GM21723 (cell line): ENCODE measurements around the gene ALOX5AP.

ENCODE experiments used
- ATAC-seq: cut with Tn5 transposase; IDR thresholded peaks from one replicate; pipeline ENCODE4 v1.9.1; 2021; ENCODE audit warnings: mild to moderate bottlenecking, moderate library complexity; ENCODE audit not compliant: unreplicated experiment

The ALOX5AP gene

GRCh38 chr13:30714629-30715371, 20.5 kb upstream of the ALOX5AP start:
- no peak for ATAC-seq

- ATAC-seq = no peak
These were observed 20.0 kb upstream of the ALOX5AP start for GRCh38 chr13:30715372-30715756.

- ATAC-seq = no peak
These were observed 19.5 kb upstream of the ALOX5AP start for GRCh38 chr13:30715837-30716236.

DNA sequence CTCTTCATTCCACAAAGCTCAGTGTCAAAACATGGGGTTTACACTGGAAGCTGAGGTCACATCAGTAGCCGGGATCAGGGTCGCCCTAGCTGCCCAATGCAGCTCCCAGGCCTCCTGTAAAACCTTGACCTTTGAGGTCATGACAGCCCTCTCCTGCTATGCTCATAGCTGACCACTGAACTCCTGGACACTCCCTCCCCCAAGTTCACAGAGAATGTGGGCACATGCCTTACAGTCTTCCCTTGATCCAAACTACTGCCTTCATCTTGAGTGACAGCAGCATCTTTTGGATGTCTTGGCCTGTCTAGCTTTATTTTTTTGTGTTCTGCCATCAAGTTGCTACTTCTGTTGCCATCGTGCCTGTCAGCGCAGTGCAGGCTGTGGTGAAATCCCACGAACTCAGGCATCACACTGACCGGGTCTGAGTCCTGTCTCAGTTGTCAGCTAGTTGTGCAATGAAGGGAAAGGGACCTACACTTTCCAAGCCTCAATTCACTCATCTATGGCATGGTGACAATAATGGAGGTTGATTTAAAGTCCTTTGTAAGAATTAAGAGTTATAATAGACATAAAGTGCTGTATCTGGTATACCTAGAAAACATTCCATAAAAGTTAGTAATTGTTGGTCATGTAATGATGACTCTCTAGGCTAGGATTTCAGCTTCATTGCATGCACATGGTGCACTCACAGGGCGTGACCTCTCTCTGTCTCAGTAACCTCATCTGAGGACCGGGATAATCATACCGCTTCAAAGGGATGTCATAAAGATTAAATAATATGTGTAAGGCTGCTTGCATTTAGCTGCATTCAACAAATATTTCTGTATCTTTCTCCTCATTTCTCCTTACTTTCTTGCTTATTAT, 16.4 kb upstream of the ALOX5AP start:
- ATAC-seq = no peak

DNA sequence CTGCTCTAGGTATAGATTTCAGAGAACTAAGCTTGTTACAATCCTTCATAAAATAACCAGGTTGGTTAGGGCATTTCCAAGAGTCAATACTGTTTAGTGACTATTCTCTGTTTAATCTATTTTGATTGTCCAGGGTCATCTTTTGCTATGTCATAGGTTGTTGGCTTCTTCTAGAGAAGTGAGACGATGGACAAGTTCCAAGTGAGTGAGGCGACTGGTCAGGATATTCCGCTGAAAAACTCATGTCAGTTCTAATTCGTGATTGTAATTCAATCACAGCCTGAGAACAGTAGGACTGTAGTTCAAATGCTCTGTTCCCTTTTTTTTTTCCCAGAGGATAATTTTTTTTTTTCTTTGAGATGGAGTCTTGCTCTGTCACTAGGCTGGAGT, 15.8 kb upstream of the ALOX5AP start:
- no peak for ATAC-seq

DNA sequence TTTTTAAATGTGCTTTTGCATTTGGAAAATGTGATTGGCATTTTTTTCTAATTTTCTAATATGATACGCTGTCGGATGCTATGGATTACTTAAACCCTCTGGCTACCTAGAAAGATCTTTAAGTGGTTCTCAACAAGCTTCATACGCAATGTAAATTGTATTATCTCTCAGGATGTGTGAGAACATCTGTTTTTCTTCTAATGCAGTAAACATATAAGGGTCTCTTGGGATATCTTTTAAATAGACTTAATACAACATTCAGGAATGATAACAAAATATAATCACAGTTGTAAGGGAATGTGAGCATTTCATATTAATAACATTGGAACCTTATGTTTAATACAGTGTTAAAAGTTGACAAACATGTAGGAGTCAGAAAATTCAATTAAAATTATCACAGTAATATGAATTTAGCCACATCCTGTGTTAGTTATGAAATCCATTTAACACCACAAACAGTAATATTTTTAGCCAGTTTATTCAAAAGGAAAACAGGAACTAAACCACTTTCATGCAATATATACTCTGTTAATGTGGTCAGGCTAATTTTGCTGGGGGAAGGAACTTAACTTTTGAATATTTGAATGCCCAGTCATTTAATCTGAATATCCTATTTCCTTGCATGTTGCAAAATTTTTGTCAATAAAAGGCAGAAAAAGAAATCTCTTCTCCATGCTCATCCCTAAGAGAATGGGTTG, 15.0 kb upstream of the ALOX5AP start:
- ATAC-seq = peak; percentile 88

- ATAC-seq = no peak
These were observed 13.4 kb upstream of the ALOX5AP start for GRCh38 chr13:30721936-30722335.

DNA sequence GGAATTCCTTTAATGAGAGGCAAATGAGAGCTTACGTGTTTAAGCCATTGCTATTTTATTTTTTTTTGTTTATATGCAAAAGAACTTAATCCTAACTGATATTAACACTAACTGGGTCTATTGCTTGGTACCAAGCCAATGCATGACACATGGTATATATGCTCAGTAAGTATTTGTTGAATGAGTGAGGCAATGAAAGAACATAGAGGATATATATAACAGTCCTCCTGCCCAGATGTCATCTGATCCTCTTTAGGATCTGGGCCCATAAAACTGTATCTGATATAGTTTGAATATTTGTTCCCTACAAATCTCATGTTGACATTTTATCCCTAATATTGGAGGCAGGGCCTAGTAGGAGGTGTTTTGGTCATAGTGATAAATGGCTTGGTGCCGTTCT, 13.0 kb upstream of the ALOX5AP start:
- no peak for ATAC-seq

DNA sequence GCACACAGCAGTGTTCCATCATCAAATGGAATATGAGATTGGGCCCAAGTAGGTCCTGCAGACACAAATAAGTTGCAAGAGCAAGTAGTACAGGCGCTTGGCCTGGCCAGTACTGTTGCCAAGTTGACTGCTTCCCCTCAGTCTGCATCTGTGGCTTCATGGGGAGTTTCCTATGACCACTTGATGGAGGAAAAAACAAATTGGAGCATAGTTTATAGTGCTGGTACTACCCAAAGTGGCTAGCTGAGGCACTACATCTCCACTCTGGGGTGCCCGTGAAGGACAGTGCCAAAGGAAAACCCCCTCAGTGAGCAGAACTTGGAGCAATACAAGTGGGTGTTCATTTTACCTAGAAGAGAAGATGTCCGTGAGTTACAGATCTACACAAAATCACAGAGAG, 10.6 kb upstream of the ALOX5AP start:
- no peak for ATAC-seq

GRCh38 chr13:30725326-30726085, 9.8 kb upstream of the ALOX5AP start:
- no peak for ATAC-seq

DNA sequence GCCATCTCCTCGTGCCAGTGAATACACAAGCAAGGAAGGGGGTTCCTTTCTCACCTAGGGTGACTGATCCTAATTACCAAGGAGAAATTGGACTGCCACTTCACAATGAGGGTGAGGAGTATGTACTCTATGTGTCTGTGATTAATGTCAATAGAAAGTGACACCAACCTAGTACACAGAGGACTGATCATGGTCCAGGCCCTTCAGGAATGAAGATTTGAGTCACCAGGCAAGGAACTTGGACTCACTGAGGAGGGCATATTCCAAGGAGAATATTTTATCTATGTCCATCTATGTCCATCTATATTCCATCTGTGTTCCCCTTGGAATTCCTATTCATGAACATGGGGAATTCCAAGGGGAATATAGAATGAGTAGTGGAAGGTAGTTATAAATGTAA, 9.2 kb upstream of the ALOX5AP start:
- no peak for ATAC-seq

- no peak for ATAC-seq
These were observed 7.6 kb upstream of the ALOX5AP start for GRCh38 chr13:30727491-30728355.

- ATAC-seq = no peak
These were observed 5.5 kb upstream of the ALOX5AP start for GRCh38 chr13:30729801-30730200.

DNA sequence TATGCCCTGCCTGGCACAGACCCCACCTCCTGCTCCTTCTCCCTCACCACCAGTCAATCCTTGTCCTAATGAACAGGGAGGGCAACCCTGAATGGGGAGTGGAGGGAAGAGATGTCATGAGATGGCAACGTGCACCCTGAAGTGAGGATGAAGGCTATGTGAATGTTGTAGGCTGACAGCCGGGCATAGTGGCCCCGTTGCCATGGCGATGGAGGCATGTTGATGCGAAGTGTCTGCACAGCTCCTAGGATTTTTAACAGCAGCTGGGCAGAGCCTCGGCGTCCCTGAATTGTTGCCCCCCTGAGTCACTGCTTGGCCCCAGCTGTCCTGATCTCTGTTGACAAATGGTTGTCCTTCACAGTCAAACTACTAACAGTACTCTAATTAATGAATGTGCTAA, 4.8 kb upstream of the ALOX5AP start:
- no peak for ATAC-seq

- ATAC-seq = no peak
These were observed 3.8 kb upstream of the ALOX5AP start for GRCh38 chr13:30731361-30732045.

DNA sequence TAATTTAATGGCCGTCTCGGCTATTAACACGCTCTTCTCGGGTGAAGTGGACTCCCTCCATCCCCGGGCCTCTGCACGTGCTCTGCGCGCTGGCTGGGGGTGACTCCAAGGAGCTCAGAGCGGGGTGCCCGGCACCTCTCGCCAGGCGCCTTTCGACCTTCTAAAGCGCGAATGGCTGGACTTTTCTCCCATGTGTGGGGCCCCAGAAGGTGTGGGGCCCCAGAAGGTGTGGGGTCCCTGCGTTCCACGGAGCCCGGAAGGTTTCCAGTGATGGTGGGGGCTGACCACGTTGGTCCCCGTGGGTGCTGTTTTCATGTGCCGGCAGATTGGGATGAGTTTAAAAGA, 3.3 kb upstream of the ALOX5AP start:
- ATAC-seq = no peak

GRCh38 chr13:30734439-30734838, 904 bp upstream of the ALOX5AP start:
- ATAC-seq = no peak

DNA sequence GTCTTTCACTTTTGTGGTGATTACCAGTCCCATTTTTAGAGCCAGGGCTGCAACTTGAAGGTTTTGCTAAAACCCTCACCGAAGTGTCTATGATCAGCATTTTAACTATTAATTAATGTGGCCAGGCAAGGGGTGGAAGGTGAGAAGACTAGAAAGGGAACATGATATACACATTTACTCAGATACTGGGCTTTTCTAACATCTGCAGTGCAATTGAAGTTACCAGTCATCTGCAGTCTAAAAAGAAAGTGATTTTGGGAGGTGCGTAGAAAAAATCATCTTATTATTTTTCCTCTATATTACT, 481 bp downstream of the ALOX5AP start:
- ATAC-seq = no peak

GRCh38 chr13:30736461-30737320, 1.3 kb downstream of the ALOX5AP start:
- ATAC-seq = no peak
